Astrocyte (in vitro differentiated cells and primary cell): ENCODE measurements around the gene C6orf136. TPM values are rescaled to one million over a fixed set of nuclear protein-coding genes. Genes with fewer than 3 reads are reported as not detected.

Experiments used
- DNase-seq: peaks from one replicate; pipeline ENCODE4 v3.0.0-alpha.2; 2010; ENCODE audit warnings: low read depth
- FAIRE-seq: peaks from 2 replicates; lab custom pipeline; 2011; peaks lifted over from hg19 to GRCh38; lab: Jason Lieb, UNC
- H2AFZ ChIP-seq: 2 replicates; pipeline ENCODE4 v1.6.0; 2012; ENCODE audit warnings: low read depth, low read length, inconsistent platforms
- H3K27ac ChIP-seq: 2 replicates; pipeline ENCODE4 v1.5.1; 2011; ENCODE audit warnings: low read depth, low read length, inconsistent platforms
- H3K27me3 ChIP-seq: 2 replicates; pipeline ENCODE4 v1.6.0; 2011; ENCODE audit warnings: low read length, inconsistent platforms; ENCODE audit not compliant: insufficient read depth
- H3K36me3 ChIP-seq: 2 replicates; pipeline ENCODE4 v1.5.1; 2011; ENCODE audit warnings: low read length, inconsistent platforms; ENCODE audit not compliant: insufficient read depth
- H3K4me1 ChIP-seq: 2 replicates; pipeline ENCODE4 v1.5.1; 2011; ENCODE audit warnings: low read length, inconsistent platforms; ENCODE audit not compliant: insufficient read depth
- H3K4me2 ChIP-seq: 2 replicates; pipeline ENCODE4 v1.6.0; 2012; ENCODE audit warnings: low read length, inconsistent platforms
- H3K4me3 ChIP-seq: 2 replicates; pipeline ENCODE4 v1.5.1; 2011; ENCODE audit warnings: low read depth, mild to moderate bottlenecking, low read length, inconsistent platforms; ENCODE audit not compliant: insufficient read depth
- H3K79me2 ChIP-seq: 2 replicates; pipeline ENCODE4 v1.6.0; 2012; ENCODE audit warnings: mild to moderate bottlenecking, low read length, inconsistent platforms; ENCODE audit not compliant: insufficient read depth
- H3K9ac ChIP-seq: 2 replicates; pipeline ENCODE4 v1.6.0; 2012; ENCODE audit warnings: mild to moderate bottlenecking, low read length, inconsistent platforms
- H3K9me3 ChIP-seq: 2 replicates; pipeline ENCODE4 v1.5.1; 2012; ENCODE audit warnings: low read depth, mild to moderate bottlenecking, low read length, inconsistent platforms; ENCODE audit not compliant: insufficient read depth
- H4K20me1 ChIP-seq: 2 replicates; pipeline ENCODE4 v1.6.0; 2012; ENCODE audit warnings: low read length, inconsistent platforms; ENCODE audit not compliant: insufficient read depth
- H3K27ac Mint-ChIP-seq: one replicate; pipeline ENCODE4 v1.8.0; 2021; ENCODE audit warnings: mild to moderate bottlenecking, mixed read lengths; ENCODE audit not compliant: unreplicated experiment
- H3K27me3 Mint-ChIP-seq: one replicate; pipeline ENCODE4 v1.8.0; 2021; ENCODE audit warnings: low read depth, mixed read lengths; ENCODE audit not compliant: unreplicated experiment
- H3K36me3 Mint-ChIP-seq: one replicate; pipeline ENCODE4 v1.8.0; 2021; ENCODE audit warnings: low read depth, mixed read lengths; ENCODE audit not compliant: unreplicated experiment
- H3K4me1 Mint-ChIP-seq: one replicate; pipeline ENCODE4 v1.8.0; 2021; ENCODE audit warnings: low read depth, mixed read lengths; ENCODE audit not compliant: unreplicated experiment
- H3K4me3 Mint-ChIP-seq: one replicate; pipeline ENCODE4 v1.8.0; 2021; ENCODE audit warnings: mild to moderate bottlenecking, moderate library complexity, mixed read lengths; ENCODE audit not compliant: unreplicated experiment
- H3K9me3 Mint-ChIP-seq: one replicate; pipeline ENCODE4 v1.8.0; 2021; ENCODE audit warnings: mild to moderate bottlenecking, mixed read lengths; ENCODE audit not compliant: unreplicated experiment
- CTCF ChIP-seq: IDR thresholded peaks from 2 replicates; pipeline ENCODE4 v1.5.1; 2011; ENCODE audit warnings: low read depth, mild to moderate bottlenecking, inconsistent platforms, low read length, moderate library complexity; ENCODE audit not compliant: insufficient read depth
- EZH2 ChIP-seq: IDR thresholded peaks from 2 replicates; pipeline ENCODE4 v1.6.1; 2012; ENCODE audit warnings: mild to moderate bottlenecking, low read length, inconsistent platforms; ENCODE audit not compliant: insufficient read depth
- total RNA-seq: library from RNA; stranded (reverse); gene quantifications from 2 replicates; pipeline ENCODE4 v1.2.1, GENCODE V29; 2021

C6orf136 gene
- total RNA-seq, 1 donor from 2014 or later = 12.7 TPM

GRCh38 chr6:30600451-30600961, 46.4 kb upstream of the C6orf136 start:
- peaks cover 41% of the 10 kb centered on the region for H3K36me3 ChIP-seq
- Mint-ChIP-seq H3K9me3 (no peaks in the 10 kb centered on the region), H3K27me3 (no peaks in the 10 kb centered on the region), H3K4me3 (no peak overlapping the region), H3K27ac (no peak overlapping the region), H3K4me1 (no peaks in the 10 kb centered on the region), H3K36me3 (peaks cover 26% of the 10 kb centered on the region)
- no peaks in the 10 kb centered on the region for H3K4me1 ChIP-seq
- H4K20me1 ChIP-seq = peaks cover 62% of the 10 kb centered on the region
- no peak for TF ChIP-seq CTCF
- no peak for TF ChIP-seq EZH2
- no peaks in the 10 kb centered on the region for H3K9me3 ChIP-seq
- H3K4me3 ChIP-seq = no peak overlapping the region
- no peaks in the 10 kb centered on the region for H3K27me3 ChIP-seq
- no peak overlapping the region for H3K27ac ChIP-seq
- no peak overlapping the region for H3K9ac ChIP-seq
- no peak overlapping the region for H3K4me2 ChIP-seq
- no peak for DNase-seq
- no peak for FAIRE-seq
- H3K79me2 ChIP-seq = peaks cover 7% of the 10 kb centered on the region
- no peak overlapping the region for H2AFZ ChIP-seq

GRCh38 chr6:30601436-30601814, 45.5 kb upstream of the C6orf136 start:
- no peaks in the 10 kb centered on the region for H3K27me3 ChIP-seq
- peaks cover 69% of the 10 kb centered on the region for H4K20me1 ChIP-seq
- peaks cover 49% of the 10 kb centered on the region for H3K36me3 ChIP-seq
- no peak overlapping the region for H2AFZ ChIP-seq
- no peak overlapping the region for H3K4me3 ChIP-seq
- H3K4me1 Mint-ChIP-seq = no peaks in the 10 kb centered on the region
- FAIRE-seq (no peak), DNase-seq (no peak)
- H3K9me3 Mint-ChIP-seq = no peaks in the 10 kb centered on the region
- H3K9ac ChIP-seq = no peak overlapping the region
- no peak overlapping the region for H3K4me3 Mint-ChIP-seq
- peaks cover 11% of the 10 kb centered on the region for H3K79me2 ChIP-seq
- H3K9me3 ChIP-seq = no peaks in the 10 kb centered on the region
- peaks cover 33% of the 10 kb centered on the region for H3K36me3 Mint-ChIP-seq
- H3K27me3 Mint-ChIP-seq = no peaks in the 10 kb centered on the region
- no peak overlapping the region for H3K4me2 ChIP-seq
- H3K4me1 ChIP-seq = no peaks in the 10 kb centered on the region
- H3K27ac ChIP-seq = no peak overlapping the region
- TF ChIP-seq CTCF (no peak), EZH2 (no peak)
- H3K27ac Mint-ChIP-seq = no peak overlapping the region

GRCh38 chr6:30601815-30602641, 44.9 kb upstream of the C6orf136 start:
- Histone ChIP-seq H4K20me1 (peaks cover 75% of the 10 kb centered on the region), H3K4me2 (no peak overlapping the region), H3K4me3 (no peak overlapping the region), H3K9ac (no peak overlapping the region), H2AFZ (no peak overlapping the region), H3K27me3 (no peaks in the 10 kb centered on the region), H3K27ac (no peak overlapping the region), H3K36me3 (peaks cover 55% of the 10 kb centered on the region), H3K4me1 (no peaks in the 10 kb centered on the region), H3K79me2 (peaks cover 11% of the 10 kb centered on the region), H3K9me3 (no peaks in the 10 kb centered on the region)
- Mint-ChIP-seq H3K27me3 (no peaks in the 10 kb centered on the region), H3K27ac (no peak overlapping the region), H3K36me3 (peaks cover 33% of the 10 kb centered on the region), H3K4me1 (no peaks in the 10 kb centered on the region), H3K9me3 (no peaks in the 10 kb centered on the region), H3K4me3 (no peak overlapping the region)
- FAIRE-seq = no peak
- DNase-seq = no peak
- no peak for TF ChIP-seq CTCF
- TF ChIP-seq EZH2 = no peak
